GM15510 (cell line): ENCODE measurements around the gene PACSIN2.

Source experiments
- POLR2A ChIP-seq: IDR thresholded peaks from 3 replicates; pipeline ENCODE4 v1.6.1; 2011; ENCODE audit warnings: borderline replicate concordance; ENCODE audit not compliant: insufficient read length; ENCODE audit errors: extremely low read depth

The PACSIN2 gene

DNA sequence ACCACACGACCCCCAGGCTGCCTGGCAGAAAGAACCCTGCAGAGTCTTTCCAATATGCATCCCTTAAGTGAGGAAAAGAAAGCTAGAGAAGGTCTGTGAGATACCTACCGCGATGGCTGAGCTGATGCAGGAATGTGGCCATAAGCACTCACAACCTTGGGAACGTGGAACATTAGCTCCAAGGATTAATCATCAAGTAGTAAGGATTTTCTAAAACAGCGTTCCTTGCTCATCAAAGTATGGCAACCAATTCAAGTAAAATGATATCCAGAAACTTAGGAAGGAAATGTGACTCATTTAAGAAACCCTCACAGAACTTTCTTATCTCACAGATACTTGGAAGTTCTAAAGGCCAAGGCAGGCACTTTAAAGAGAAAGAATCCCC is 12.8 kb downstream of the PACSIN2 start:
- no peak for TF ChIP-seq POLR2A

GRCh38 chr22:43001271-43002201 is 13.4 kb downstream of the PACSIN2 start:
- TF ChIP-seq POLR2A, result no peak

DNA sequence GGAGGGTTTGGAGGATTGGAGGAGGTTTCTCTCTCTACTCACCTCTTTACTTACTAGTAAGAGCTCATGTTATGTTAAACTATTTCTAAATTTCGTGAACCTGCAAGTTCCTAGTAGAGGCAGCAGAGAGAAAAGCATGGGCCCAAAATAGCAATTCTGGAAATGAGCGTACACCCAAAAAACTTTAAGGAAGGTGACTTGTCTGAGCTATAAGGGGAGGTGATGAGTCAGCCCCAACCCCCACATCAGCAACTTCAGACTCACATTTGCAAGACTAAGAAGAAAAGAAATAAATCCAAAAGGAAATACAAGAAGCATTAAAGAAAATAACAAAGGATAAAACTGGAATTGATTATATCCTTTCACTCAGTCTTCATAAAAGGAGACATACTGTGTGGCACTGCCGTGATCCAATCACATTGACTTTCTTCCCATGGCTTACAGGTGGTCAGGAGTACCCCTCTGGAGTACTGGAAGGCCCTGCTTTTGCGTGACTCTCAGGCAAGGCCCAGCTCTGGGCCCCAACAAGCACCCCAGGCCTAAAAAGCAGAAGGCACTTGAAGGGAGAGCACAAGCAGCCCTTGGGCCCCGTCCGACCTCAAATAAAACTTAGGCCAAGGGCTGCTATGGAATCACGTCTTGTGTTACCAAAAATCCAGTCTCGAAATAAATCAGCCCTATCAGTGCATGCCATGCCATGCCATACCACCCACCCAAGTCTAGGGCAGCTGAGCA is 14.3 kb downstream of the PACSIN2 start:
- no peak for TF ChIP-seq POLR2A

DNA sequence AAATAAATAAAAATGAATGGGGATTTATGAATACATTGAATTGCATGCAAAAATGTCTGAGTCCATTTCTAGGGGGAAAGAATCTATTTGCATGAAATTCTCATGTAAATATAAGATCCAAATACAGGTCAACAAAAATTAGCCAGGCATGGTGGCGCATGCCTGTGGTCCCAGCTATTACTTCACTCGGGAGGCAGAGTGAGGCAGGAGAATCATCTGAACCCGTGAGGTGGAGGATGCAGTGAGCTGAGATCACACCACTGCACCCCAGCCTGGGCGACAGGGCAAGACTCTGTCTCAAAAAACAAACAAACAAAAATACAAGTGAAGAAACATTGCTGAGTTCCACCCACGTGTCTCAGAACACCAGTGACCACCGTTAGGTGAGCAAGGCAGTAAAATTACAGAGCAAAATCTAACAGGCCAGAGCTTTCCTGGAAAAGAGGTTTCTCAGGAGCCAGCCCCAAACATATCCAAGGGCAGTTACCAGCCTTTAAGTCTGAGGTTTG is 17.3 kb downstream of the PACSIN2 start:
- TF ChIP-seq POLR2A, result no peak

- TF ChIP-seq POLR2A, result no peak
Measured at GRCh38 chr22:42996646-42997365, 18.1 kb downstream of the PACSIN2 start.

DNA sequence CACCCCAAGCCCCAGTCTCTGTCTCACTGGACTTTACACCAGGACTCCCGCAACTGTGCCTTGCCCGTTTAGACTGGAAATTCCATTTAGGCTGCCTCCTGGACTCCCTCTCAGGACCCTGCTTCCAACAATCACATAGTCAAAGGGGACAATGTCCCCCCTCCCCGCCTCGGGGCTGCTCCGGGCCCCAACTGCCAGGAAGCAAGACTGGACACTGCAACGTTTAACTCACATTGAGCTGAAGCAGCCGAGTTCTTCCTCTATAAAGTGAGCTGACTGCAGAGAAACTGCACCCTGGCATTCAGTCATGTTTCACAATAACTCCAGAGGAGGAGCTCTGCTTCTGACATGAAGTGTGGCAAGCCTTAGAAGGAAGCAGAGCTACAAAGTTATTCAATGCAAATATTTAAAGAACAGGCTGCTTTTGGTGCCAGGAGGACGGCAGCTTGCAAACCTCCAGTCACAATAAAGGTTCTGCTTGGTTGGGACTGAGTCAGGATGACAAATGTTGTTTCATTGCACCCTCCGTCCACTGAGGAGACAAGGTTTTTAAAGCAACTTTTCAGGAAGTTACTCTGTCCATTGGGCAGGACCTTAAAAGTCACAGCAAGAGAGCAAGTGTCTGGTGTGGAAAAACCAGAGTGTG is 19.9 kb downstream of the PACSIN2 start:
- no peak for TF ChIP-seq POLR2A

- no peak for TF ChIP-seq POLR2A
Measured at GRCh38 chr22:42994276-42994916, 20.6 kb downstream of the PACSIN2 start.

GRCh38 chr22:42993651-42994275 is 21.2 kb downstream of the PACSIN2 start:
- TF ChIP-seq POLR2A, result no peak

DNA sequence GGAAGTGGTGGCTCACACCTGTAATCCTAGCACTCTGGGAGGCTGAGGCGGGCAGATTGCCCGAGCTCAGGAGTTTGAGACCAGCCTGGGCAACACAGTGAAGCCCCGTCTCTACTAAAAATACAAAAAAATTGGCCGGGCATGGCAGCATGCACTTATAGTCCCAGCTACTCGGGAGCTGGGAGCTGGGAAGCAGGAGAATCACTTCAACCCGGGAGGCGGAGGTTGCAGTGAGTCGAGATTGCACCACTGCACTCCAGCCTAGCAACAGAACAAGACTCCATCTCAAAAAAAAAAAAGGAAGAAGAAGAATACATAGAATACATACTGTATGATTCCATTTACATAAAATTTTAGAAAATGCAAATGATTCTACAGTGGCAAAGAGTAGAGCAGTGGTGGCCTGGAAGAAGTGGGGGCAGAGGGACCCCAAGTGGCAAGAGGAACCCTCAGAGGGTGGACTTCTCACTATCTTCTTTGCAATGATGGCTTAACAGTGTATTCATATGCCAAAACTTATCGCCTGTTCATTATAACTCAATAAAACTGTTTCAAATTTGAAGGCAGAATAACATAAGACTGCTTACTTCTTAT is 22.0 kb downstream of the PACSIN2 start:
- no peak for TF ChIP-seq POLR2A

- no peak for TF ChIP-seq POLR2A
Measured at GRCh38 chr22:42992092-42992491, 22.9 kb downstream of the PACSIN2 start.

DNA sequence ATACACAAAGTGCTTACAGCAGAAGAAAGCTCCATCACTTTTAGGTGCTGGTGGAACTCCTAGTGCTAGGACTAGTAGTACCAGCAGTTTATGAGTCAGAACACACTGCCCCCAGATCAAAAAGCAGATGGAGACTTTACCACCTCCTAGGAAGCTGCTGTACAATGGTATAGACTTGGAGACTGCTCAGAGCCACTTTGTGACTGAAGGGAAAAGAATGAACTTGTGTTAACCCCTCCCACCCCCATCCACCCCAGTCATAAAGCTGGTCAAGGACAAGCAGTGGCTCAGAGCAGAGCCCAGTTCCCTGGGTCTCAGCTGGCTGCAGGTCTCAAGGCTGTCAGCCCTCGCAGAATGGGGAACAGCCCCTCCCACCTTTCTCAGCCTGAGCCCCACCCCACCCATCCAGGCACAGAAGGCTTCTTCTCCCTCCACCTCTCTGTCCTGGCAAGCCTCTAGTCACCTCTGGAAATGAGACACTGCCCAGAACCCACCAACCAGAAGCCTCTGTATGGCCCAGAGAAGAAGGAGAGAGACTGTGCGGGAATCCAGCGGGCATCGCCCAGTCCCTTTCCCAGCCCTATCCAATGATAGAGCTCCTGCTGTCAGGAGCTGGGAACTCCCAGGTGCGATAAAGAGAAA is 23.8 kb downstream of the PACSIN2 start:
- no peak for TF ChIP-seq POLR2A

GRCh38 chr22:42990131-42990838 is 24.7 kb downstream of the PACSIN2 start:
- no peak for TF ChIP-seq POLR2A
